HepG2 (cell line): ENCODE data around the gene FAM222A. TPM values are rescaled to one million over a fixed set of nuclear protein-coding genes. Genes with fewer than 3 reads are reported as not detected.

Experiments
- CBX2 ChIP-seq, 2 experiments: fragments of 200-600 bp in 1 of 2; sonication (generic); formaldehyde crosslinking in 1 of 2; IDR thresholded peaks; 2 replicates each; pipeline versions ENCODE4 v1.7.0 to v1.8.1; 2018 to 2022; ENCODE audit warnings: low read depth in 2 of 2, low read length in 1 of 2, mild to moderate bottlenecking in 1 of 2, missing genetic modification reagents in 1 of 2
- CC2D1A ChIP-seq: sonication (generic); formaldehyde crosslinking; IDR thresholded peaks from 2 replicates; pipeline ENCODE4 v1.8.1; 2023; ENCODE audit warnings: mild to moderate bottlenecking, missing genetic modification reagents
- E2F2 ChIP-seq: sonication (generic); formaldehyde crosslinking; IDR thresholded peaks from 2 replicates; pipeline ENCODE4 v1.4.0; 2020; ENCODE audit warnings: missing genetic modification reagents, borderline replicate concordance
- MED1 ChIP-seq: sonication (generic); formaldehyde crosslinking; IDR thresholded peaks from 2 replicates; pipeline ENCODE4 v1.4.0; 2020; ENCODE audit warnings: missing genetic modification reagents
- MTF1 ChIP-seq: sonication (generic); formaldehyde crosslinking; IDR thresholded peaks from 2 replicates; pipeline ENCODE4 v1.5.0; 2020; ENCODE audit warnings: missing genetic modification reagents
- NFE2L2 ChIP-seq: fragments of 150-350 bp; IDR thresholded peaks from 2 replicates; pipeline ENCODE4 v1.6.1; 2014; ENCODE audit warnings: low read length
- NFIC ChIP-seq: IDR thresholded peaks from 2 replicates; pipeline ENCODE4 v1.6.1; 2012; ENCODE audit warnings: mild to moderate bottlenecking, low read length, inconsistent platforms
- PAXIP1 ChIP-seq: sonication (generic); formaldehyde crosslinking; conservative IDR thresholded peaks from 2 replicates; pipeline ENCODE4 v1.4.0; 2020; ENCODE audit warnings: mild to moderate bottlenecking, missing genetic modification reagents, moderate library complexity
- RFX1 ChIP-seq: fragments of 450-650 bp; IDR thresholded peaks from 2 replicates; pipeline ENCODE4 v1.6.1; 2017
- SP5 ChIP-seq: IDR thresholded peaks from 2 replicates; pipeline ENCODE4 v1.6.1; 2016; ENCODE audit warnings: low read depth, borderline replicate concordance
- TFDP2 ChIP-seq: sonication (generic); formaldehyde crosslinking; IDR thresholded peaks from 2 replicates; pipeline ENCODE4 v1.4.0; 2020; ENCODE audit warnings: missing genetic modification reagents
- ZNF292 ChIP-seq: sonication (generic); formaldehyde crosslinking; IDR thresholded peaks from 2 replicates; pipeline ENCODE4 v1.8.1; 2022; ENCODE audit warnings: mild to moderate bottlenecking, low read depth, missing genetic modification reagents, borderline replicate concordance
- ZNF781 ChIP-seq: sonication (generic); formaldehyde crosslinking; IDR thresholded peaks from 2 replicates; pipeline ENCODE4 v1.5.1; 2020; ENCODE audit warnings: borderline replicate concordance, mild to moderate bottlenecking, missing genetic modification reagents; ENCODE audit errors: not compliant biosample characterization
- ZNF891 ChIP-seq: sonication (generic); formaldehyde crosslinking; IDR thresholded peaks from 2 replicates; pipeline ENCODE4 v1.5.0; 2020; ENCODE audit warnings: mild to moderate bottlenecking, missing genetic modification reagents
- ZSCAN30 ChIP-seq: sonication (generic); formaldehyde crosslinking; IDR thresholded peaks from 2 replicates; pipeline ENCODE4 v1.5.0; 2020; ENCODE audit warnings: mild to moderate bottlenecking, missing genetic modification reagents
- ZUFSP ChIP-seq: sonication (generic); formaldehyde crosslinking; IDR thresholded peaks from 2 replicates; pipeline ENCODE4 v1.9.0; 2021; ENCODE audit warnings: missing genetic modification reagents, mild to moderate bottlenecking, borderline replicate concordance
- polyA plus RNA-seq, 8 experiments: library from polyadenylated mRNA; depleted of rRNA in 3 of 8; stranded (reverse) in 7 of 8; unstranded in 1 of 8; fragments of >200 nt; fragmentation: Illumina TruSeq in 4 of 8; extraction: Trizol in 4 of 8; gene quantifications; 2 replicates each; pipeline versions ENCODE4 v1.2.1 to v1.2.3, GENCODE V29; 2011 to 2016; ENCODE audit warnings: low read depth in 4 of 8, missing spikeins in 1 of 8, mixed read lengths in 1 of 8; ENCODE audit not compliant: insufficient read depth in 1 of 8
- total RNA-seq, 5 experiments: library from RNA; depleted of rRNA; stranded (reverse); fragments of >200 nt; fragmentation: Illumina TruSeq; extraction: Trizol; gene quantifications; 2 replicates each; pipeline ENCODE4 v1.2.3, GENCODE V29; 2016; ENCODE audit warnings: low read depth in 1 of 5
- TF ChIP-seq, protein P1 (sequence below): sonication (generic); formaldehyde crosslinking; IDR thresholded peaks from 2 replicates; pipeline ENCODE4 v1.5.0; 2020; ENCODE audit warnings: missing genetic modification reagents
- TF ChIP-seq, protein P2 (sequence below): sonication (generic); formaldehyde crosslinking; conservative IDR thresholded peaks from 2 replicates; pipeline ENCODE4 v1.4.0; 2020; ENCODE audit warnings: missing genetic modification reagents

Gene FAM222A
- total and polyA plus RNA-seq, 2 of the 13 experiments (the other 11 are each of a cell fraction or from before 2014, with no cell fraction given), result 2.7 to 9.6 TPM

- no peak for TF ChIP-seq NFIC
- peak; percentile 59 for TF ChIP-seq MED1 (CRISPR knock-in tag)
- no peak for TF ChIP-seq MTF1 (CRISPR knock-in tag)
- peak; percentile 86 for TF ChIP-seq TFDP2 (CRISPR knock-in tag)
- TF ChIP-seq ZNF781 (CRISPR knock-in tag), result no peak
- peak; percentile 85 for TF ChIP-seq SP5 (CRISPR knock-in tag)
- peak; percentile 91 for TF ChIP-seq ZNF292
- no peak for TF ChIP-seq ZNF891 (CRISPR knock-in tag)
- TF ChIP-seq NFE2L2, result no peak
- no peak for TF ChIP-seq CC2D1A
- TF ChIP-seq CBX2 (IDR thresholded peaks at IDR 0.05; ENCODE audit: low read depth, low read length), result no peak
- TF ChIP-seq CBX2 (CRISPR knock-in tag; IDR thresholded peaks at IDR 0.05; ENCODE audit: low read depth), result no peak
- TF ChIP-seq, protein P1, sequence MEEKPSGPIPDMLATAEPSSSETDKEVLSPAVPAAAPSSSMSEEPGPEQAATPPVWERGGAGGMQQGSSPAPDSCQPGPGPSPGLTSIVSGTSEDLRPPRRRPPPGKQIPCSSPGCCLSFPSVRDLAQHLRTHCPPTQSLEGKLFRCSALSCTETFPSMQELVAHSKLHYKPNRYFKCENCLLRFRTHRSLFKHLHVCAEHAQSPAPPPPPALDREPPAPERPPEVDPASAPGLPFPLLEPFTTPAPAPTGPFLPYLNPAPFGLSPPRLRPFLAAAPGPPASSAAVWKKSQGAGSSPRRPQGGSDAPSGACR, result peak; percentile 72; the same call in 1 of the 2 replicates
- TF ChIP-seq RFX1, result no peak
- TF ChIP-seq, protein P2, sequence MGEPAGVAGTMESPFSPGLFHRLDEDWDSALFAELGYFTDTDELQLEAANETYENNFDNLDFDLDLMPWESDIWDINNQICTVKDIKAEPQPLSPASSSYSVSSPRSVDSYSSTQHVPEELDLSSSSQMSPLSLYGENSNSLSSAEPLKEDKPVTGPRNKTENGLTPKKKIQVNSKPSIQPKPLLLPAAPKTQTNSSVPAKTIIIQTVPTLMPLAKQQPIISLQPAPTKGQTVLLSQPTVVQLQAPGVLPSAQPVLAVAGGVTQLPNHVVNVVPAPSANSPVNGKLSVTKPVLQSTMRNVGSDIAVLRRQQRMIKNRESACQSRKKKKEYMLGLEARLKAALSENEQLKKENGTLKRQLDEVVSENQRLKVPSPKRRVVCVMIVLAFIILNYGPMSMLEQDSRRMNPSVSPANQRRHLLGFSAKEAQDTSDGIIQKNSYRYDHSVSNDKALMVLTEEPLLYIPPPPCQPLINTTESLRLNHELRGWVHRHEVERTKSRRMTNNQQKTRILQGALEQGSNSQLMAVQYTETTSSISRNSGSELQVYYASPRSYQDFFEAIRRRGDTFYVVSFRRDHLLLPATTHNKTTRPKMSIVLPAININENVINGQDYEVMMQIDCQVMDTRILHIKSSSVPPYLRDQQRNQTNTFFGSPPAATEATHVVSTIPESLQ (CRISPR knock-in tag), result no peak
- no peak for TF ChIP-seq ZUFSP (CRISPR knock-in tag)
- TF ChIP-seq E2F2 (CRISPR knock-in tag), result no peak
- TF ChIP-seq ZSCAN30 (CRISPR knock-in tag), result no peak
- TF ChIP-seq PAXIP1 (CRISPR knock-in tag), result peak; percentile 82
Measured at GRCh38 chr12:109727039-109727723, 13.6 kb downstream of the FAM222A start (continued).
